HCT116 (cell line): ENCODE data around the gene NOSIP. TPM values are rescaled to one million over a fixed set of nuclear protein-coding genes. Genes with fewer than 3 reads are reported as not detected.
"Not testable (repeated sequence)": the region's sequence is repeated elsewhere in the genome, so short reads cannot be mapped to it uniquely, and the experiment has no call there.

Experiments used
- ATAC-seq: fragments of 200-7000 bp; cut with Tn5 transposase; 2 replicates; pipeline ENCODE4 v1.9.1; 2020; ENCODE audit warnings: mild to moderate bottlenecking, moderate library complexity
- BruUV-seq: library from RNA; stranded (reverse); fragments of 400-500 nt; replicated peaks from 2 replicates; lab custom pipeline; 2021; lab: Mats Ljungman, UMichigan
- CTCF ChIA-PET: fragments of 300-600 bp; sonication (Branson Sonifier 250); formaldehyde crosslinking; loops from one replicate; lab custom pipeline; 2021; ENCODE audit warnings: antibody characterized with exemption; lab: Charles Lee
- POLR2A ChIA-PET: fragments of 300-600, 350-600 bp; sonication (Branson Sonifier 250); formaldehyde crosslinking; loops from one replicate; lab custom pipeline; 2021; ENCODE audit warnings: antibody characterized with exemption; lab: Charles Lee
- RAD21 ChIA-PET, 2 experiments: fragments of 300-600 bp; sonication (Branson Sonifier 250); formaldehyde crosslinking; loops; one replicate each; lab custom pipeline; 2023; ENCODE audit warnings: low total read pairs in 2 of 2; ENCODE audit not compliant: uncharacterized antibody in 2 of 2, unreplicated experiment in 2 of 2, low non-redundant PET in 1 of 2; lab: Charles Lee
- DNase-seq: peaks from one replicate; pipeline ENCODE4 v3.0.0-alpha.2; 2010; ENCODE audit warnings: low read depth, low spot score
- H2AFZ ChIP-seq: fragments of 200-600 bp; shearing (Covaris generic), sonication (generic); 2 replicates; pipeline ENCODE4 v1.6.1; 2017; ENCODE audit warnings: low read depth, mixed run types, mixed read lengths, antibody characterized with exemption, low read length; ENCODE audit not compliant: poor library complexity, severe bottlenecking
- H3K27ac ChIP-seq: 2 replicates; pipeline ENCODE4 v1.5.1; 2012; ENCODE audit warnings: low read depth, low read length
- H3K27me3 ChIP-seq: fragments of 200-600 bp; sonication (generic); 2 replicates; pipeline ENCODE4 v1.6.1; 2016; ENCODE audit warnings: mixed run types, low read length, mixed read lengths; ENCODE audit not compliant: insufficient read depth
- H3K36me3 ChIP-seq, 2 experiments: fragments of 200-500 bp in 1 of 2; fragments of 200-600 bp in 1 of 2; sonication (Bioruptor generic) in 1 of 2; sonication (generic) in 1 of 2; 2 replicates each; pipeline versions ENCODE4 v1.5.1 to v1.6.1; 2014 to 2016; ENCODE audit warnings: low read length in 2 of 2, inconsistent platforms in 1 of 2, mixed read lengths in 1 of 2, mixed run types in 1 of 2; ENCODE audit not compliant: insufficient read depth in 2 of 2, control insufficient read depth in 1 of 2
- H3K4me1 ChIP-seq, 2 experiments: fragments of 200-600 bp in 1 of 2; sonication (generic) in 1 of 2; 2 replicates each; pipeline versions ENCODE4 v1.5.1 to v1.6.1; 2012 to 2017; ENCODE audit warnings: low read length in 2 of 2, inconsistent platforms in 1 of 2, mild to moderate bottlenecking in 1 of 2, mixed read lengths in 1 of 2, mixed run types in 1 of 2, moderate library complexity in 1 of 2; ENCODE audit not compliant: insufficient read depth in 2 of 2, control insufficient read depth in 1 of 2
- H3K4me2 ChIP-seq: fragments of 200-600 bp; sonication (generic); 2 replicates; pipeline ENCODE4 v1.6.1; 2017; ENCODE audit warnings: mixed run types, low read length, mixed read lengths
- H3K4me3 ChIP-seq, 2 experiments: fragments of 200-600 bp in 1 of 2; sonication (generic) in 1 of 2; replicated peaks in 1 of 2; 2 replicates each; pipeline ENCODE4 v1.5.1; 2011 to 2016; ENCODE audit warnings: low read length in 2 of 2, control low read depth in 1 of 2, low read depth in 1 of 2, mild to moderate bottlenecking in 1 of 2, mixed read lengths in 1 of 2, mixed run types in 1 of 2
- H3K79me2 ChIP-seq: fragments of 200-600 bp; sonication (generic); 2 replicates; pipeline ENCODE4 v1.6.1; 2017; ENCODE audit warnings: mild to moderate bottlenecking, mixed run types, low read length, moderate library complexity, mixed read lengths; ENCODE audit not compliant: insufficient read depth
- H3K9ac ChIP-seq: fragments of 200-600 bp; sonication (generic); 2 replicates; pipeline ENCODE4 v1.6.1; 2016; ENCODE audit warnings: low read length, mixed read lengths
- H3K9me2 ChIP-seq: fragments of 200-600 bp; sonication (generic), shearing (Covaris generic); 2 replicates; pipeline ENCODE4 v1.6.1; 2017; ENCODE audit warnings: mixed run types, mild to moderate bottlenecking, moderate library complexity; ENCODE audit not compliant: insufficient read depth
- H3K9me3 ChIP-seq, 2 experiments: fragments of 200-500 bp in 1 of 2; fragments of 200-600 bp in 1 of 2; sonication (Bioruptor generic) in 1 of 2; sonication (generic) in 1 of 2; 2 replicates each; pipeline ENCODE4 v1.6.1; 2014 to 2017; ENCODE audit warnings: low read length in 2 of 2, mixed read lengths in 2 of 2, inconsistent platforms in 1 of 2, low read depth in 1 of 2, mild to moderate bottlenecking in 1 of 2, mixed run types in 1 of 2, moderate library complexity in 1 of 2; ENCODE audit not compliant: control insufficient read depth in 1 of 2, insufficient read depth in 1 of 2
- H4K20me1 ChIP-seq: fragments of 200-600 bp; sonication (generic), shearing (Covaris generic); 2 replicates; pipeline ENCODE4 v1.6.1; 2017; ENCODE audit warnings: mixed run types, mild to moderate bottlenecking, moderate library complexity; ENCODE audit not compliant: insufficient read depth
- EGR1 ChIP-seq: IDR thresholded peaks from 2 replicates; pipeline ENCODE4 v1.6.1; 2012; ENCODE audit warnings: low read depth
- ELF1 ChIP-seq: IDR thresholded peaks from 2 replicates; pipeline ENCODE4 v1.6.1; 2012; ENCODE audit warnings: low read depth, borderline replicate concordance
- JUND ChIP-seq: IDR thresholded peaks from 2 replicates; pipeline ENCODE4 v1.6.1; 2012
- RAD21 ChIP-seq: IDR thresholded peaks from 2 replicates; pipeline ENCODE4 v1.6.1; 2012; ENCODE audit warnings: low read depth, mild to moderate bottlenecking
- intact Hi-C: fragments of 100-400 bp; cut with micrococcal nuclease; formaldehyde crosslinking; loops from 2 replicates; pipeline ENCODE4 v1.10.0; 2022
- total RNA-seq: library from RNA; stranded (reverse); gene quantifications from one replicate; pipeline ENCODE4 v1.2.1, GENCODE V29; 2021; ENCODE audit not compliant: unreplicated experiment

The NOSIP gene
- total RNA-seq, 1 experiment from 2014 or later: 133 TPM

DNA sequence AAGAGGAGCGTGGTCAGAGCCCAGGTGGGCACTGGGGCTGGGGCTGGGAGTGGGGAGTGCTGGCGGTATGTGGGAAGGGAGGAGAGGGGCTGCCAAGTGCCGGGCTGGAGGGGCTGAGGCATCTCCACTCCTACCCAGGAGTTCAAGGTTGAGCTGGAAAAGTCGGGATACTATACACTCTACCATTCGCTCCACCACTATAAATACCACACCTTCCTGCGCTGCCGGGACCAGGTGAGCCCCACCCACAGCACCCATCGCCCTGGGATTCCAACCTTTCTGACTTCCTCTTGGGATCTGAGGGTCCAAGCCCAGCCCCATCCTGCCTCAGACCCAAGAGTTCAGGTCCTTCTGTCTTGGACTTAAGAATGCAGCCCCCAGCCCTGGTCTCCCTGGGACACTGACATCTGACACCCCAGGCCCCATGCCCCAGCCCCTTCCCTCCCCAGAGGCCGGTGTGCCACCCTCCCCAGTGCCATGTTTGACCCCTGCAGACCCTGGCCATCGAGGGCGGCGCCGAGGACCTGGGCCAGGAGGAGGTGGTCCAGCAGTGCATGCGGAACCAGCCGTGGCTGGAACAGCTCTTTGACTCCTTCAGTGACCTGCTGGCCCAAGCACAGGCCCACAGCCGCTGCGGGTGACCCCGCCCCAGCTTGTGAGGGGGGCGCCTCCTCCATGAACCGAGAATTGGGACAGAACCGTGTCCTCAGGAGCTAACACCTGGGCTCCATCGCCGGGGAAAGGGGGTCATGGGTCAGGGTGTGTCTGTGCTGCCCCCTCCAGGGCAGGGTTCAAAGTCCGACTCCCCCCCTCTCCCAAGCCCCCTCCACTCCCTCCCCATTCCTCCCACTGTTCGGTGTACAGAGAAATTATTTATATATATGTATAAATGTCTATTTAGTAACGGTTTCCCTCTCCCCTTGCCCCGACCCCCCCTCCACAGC lies 44.9 kb upstream of the NOSIP start:
- no peaks in the 10 kb centered on the region for H3K27me3 ChIP-seq
- no peak overlapping the region for H3K4me2 ChIP-seq
- no peak overlapping the region for H2AFZ ChIP-seq
- intact Hi-C loops: no loop called here
- no peak overlapping the region for H3K27ac ChIP-seq
- no peaks in the 10 kb centered on the region for H3K4me1 ChIP-seq
- DNase-seq (no peak), ATAC-seq (no peak)
- no peak for TF ChIP-seq RAD21
- no peak for TF ChIP-seq EGR1
- no peak for TF ChIP-seq ELF1
- TF ChIP-seq JUND: no peak
- CTCF ChIA-PET: no interaction called here
- no peaks in the 10 kb centered on the region; the same call in 1 of the 2 replicates for H3K79me2 ChIP-seq
- H3K4me3 ChIP-seq: no peak overlapping the region
- POLR2A ChIA-PET: no interaction called here
- no peaks in the 10 kb centered on the region for H3K9me3 ChIP-seq
- peaks cover 0 to 9% of the 10 kb centered on the region in 2 experiments; a peak in 1 of 4 replicates for H3K36me3 ChIP-seq
- no peaks in the 10 kb centered on the region for H4K20me1 ChIP-seq
- no peak overlapping the region for H3K9ac ChIP-seq
- RAD21 ChIA-PET: no interaction called here
- TSS peak; percentile 29 for BruUV-seq
- H3K9me2 ChIP-seq: no peaks in the 10 kb centered on the region

DNA sequence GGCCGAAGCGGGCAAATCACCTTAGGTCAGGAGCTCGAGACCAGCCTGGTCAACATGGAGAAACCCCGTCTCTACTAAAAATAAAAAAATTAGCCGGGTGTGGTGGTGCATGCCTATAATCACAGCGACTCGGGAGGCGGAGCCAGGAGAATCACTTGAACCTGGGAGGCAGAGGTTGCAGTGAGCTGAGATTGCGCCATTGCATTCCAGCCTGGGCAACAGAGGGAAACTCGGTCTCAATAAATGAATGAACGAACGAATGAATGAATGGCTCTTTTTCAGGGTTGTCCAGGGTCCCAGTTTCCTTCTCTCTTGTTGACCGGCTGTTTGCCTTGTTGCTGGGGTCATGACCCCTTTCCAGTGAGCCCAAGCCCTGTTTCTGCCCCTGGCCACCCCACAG lies 37.5 kb upstream of the NOSIP start:
- H3K27ac ChIP-seq, H3K4me2 ChIP-seq, DNase-seq, POLR2A ChIA-PET, ATAC-seq, H4K20me1 ChIP-seq, CTCF ChIA-PET, intact Hi-C loops, H3K4me3 ChIP-seq, RAD21 ChIA-PET, H3K9me2 ChIP-seq, H3K9ac ChIP-seq, BruUV-seq, H3K9me3 ChIP-seq, H3K27me3 ChIP-seq, H2AFZ ChIP-seq: not testable (repeated sequence)
- H3K36me3 ChIP-seq: peaks cover 17 to 28% of the 10 kb centered on the region in 2 experiments; a peak in 3 of 4 replicates
- peaks cover 33% of the 10 kb centered on the region; the same call in 1 of the 2 replicates for H3K79me2 ChIP-seq
- peaks cover 19 to 22% of the 10 kb centered on the region in 2 experiments for H3K4me1 ChIP-seq
